ENCODE data around the gene CTBP1.

The CTBP1 gene

DNA sequence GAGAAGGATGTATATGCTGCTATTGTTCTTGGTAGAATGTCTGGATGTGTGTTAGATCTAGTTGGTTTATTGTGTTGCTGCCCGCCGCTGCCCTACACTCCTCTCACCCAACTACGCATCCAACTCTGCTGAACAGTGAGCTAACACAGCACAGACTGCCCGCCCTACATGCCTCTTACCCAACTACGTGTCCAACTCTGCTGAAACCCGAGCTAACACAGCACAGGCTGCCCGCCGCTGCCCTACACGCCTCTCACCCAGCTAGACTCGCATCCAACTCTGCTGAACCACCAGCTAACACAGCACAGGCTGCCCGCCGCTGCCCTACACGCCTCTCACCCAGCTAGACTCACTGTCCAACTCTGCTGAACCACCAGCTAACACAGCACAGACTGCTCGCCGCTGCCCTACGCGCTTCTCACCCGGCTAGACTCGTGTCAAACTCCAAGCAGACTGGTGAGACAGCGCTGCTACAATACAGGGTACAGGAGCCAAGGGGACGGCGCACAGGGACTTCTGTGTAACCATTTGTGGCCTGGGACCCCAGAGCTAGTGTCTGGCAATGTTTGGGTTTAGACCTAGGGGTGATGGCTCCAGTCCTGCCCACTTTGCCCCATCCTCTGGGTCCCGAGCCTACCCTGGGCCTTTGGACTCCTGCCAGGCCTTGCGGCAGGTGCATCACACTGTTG is 11.6 kb upstream of the CTBP1 start:
- H3K4me3 ChIP-seq (ENCODE audit: low read depth, low read length), result no peak overlapping the region
- TF ChIP-seq MYC (IDR thresholded peaks at IDR 0.05; ENCODE audit: low read depth, low read length) (no peak), POLR2A (IDR thresholded peaks at IDR 0.05; ENCODE audit: extremely low read depth, insufficient read length) (no peak)
- TF ChIP-seq, protein P1, sequence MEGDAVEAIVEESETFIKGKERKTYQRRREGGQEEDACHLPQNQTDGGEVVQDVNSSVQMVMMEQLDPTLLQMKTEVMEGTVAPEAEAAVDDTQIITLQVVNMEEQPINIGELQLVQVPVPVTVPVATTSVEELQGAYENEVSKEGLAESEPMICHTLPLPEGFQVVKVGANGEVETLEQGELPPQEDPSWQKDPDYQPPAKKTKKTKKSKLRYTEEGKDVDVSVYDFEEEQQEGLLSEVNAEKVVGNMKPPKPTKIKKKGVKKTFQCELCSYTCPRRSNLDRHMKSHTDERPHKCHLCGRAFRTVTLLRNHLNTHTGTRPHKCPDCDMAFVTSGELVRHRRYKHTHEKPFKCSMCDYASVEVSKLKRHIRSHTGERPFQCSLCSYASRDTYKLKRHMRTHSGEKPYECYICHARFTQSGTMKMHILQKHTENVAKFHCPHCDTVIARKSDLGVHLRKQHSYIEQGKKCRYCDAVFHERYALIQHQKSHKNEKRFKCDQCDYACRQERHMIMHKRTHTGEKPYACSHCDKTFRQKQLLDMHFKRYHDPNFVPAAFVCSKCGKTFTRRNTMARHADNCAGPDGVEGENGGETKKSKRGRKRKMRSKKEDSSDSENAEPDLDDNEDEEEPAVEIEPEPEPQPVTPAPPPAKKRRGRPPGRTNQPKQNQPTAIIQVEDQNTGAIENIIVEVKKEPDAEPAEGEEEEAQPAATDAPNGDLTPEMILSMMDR (IDR thresholded peaks at IDR 0.05; ENCODE audit: low read depth, low read length), result no peak
- TF ChIP-seq, protein P2, sequence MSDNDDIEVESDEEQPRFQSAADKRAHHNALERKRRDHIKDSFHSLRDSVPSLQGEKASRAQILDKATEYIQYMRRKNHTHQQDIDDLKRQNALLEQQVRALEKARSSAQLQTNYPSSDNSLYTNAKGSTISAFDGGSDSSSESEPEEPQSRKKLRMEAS (IDR thresholded peaks at IDR 0.05; ENCODE audit: low read depth, low read length), result no peak
- DNase-seq (ENCODE audit: low read depth), result no peak

DNA sequence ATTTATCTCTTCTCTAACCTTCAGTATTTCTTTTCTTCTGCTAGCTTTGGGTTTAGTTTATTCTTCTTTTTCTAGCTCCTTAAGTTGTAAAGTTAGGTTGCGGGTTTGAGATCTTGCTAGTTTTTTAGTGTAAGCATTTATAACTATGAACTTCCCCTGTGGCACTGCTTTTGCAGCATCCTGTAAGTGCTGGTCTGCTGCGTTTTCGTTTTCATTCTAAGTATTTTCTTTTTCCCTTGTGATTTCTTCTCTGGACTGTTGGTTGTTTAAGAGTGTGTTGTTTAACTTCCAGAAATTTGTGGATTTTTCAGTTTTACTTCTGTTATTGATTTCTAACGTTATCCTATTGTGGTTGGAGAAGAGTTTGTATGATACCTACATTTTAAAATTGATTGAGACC is 11.0 kb upstream of the CTBP1 start:
- no peak overlapping the region for H3K4me3 ChIP-seq (ENCODE audit: low read depth, low read length)
- DNase-seq (ENCODE audit: low read depth), result no peak
- TF ChIP-seq, protein P2 (IDR thresholded peaks at IDR 0.05; ENCODE audit: low read depth, low read length), result no peak
- TF ChIP-seq POLR2A (IDR thresholded peaks at IDR 0.05; ENCODE audit: extremely low read depth, insufficient read length) (no peak), MYC (IDR thresholded peaks at IDR 0.05; ENCODE audit: low read depth, low read length) (no peak)
- TF ChIP-seq, protein P1 (IDR thresholded peaks at IDR 0.05; ENCODE audit: low read depth, low read length), result no peak

GRCh38 chr4:1258457-1258856 is 9.5 kb upstream of the CTBP1 start:
- no peak for TF ChIP-seq MYC (IDR thresholded peaks at IDR 0.05; ENCODE audit: low read depth, low read length)
- no peak for TF ChIP-seq POLR2A (IDR thresholded peaks at IDR 0.05; ENCODE audit: extremely low read depth, insufficient read length)
- TF ChIP-seq, protein P1 (IDR thresholded peaks at IDR 0.05; ENCODE audit: low read depth, low read length), result no peak
- TF ChIP-seq, protein P2 (IDR thresholded peaks at IDR 0.05; ENCODE audit: low read depth, low read length), result no peak
- DNase-seq (ENCODE audit: low read depth), result no peak

GRCh38 chr4:1255699-1256098 is 6.8 kb upstream of the CTBP1 start:
- TF ChIP-seq, protein P1 (IDR thresholded peaks at IDR 0.05; ENCODE audit: low read depth, low read length), result no peak
- TF ChIP-seq MYC (IDR thresholded peaks at IDR 0.05; ENCODE audit: low read depth, low read length) (no peak), POLR2A (IDR thresholded peaks at IDR 0.05; ENCODE audit: extremely low read depth, insufficient read length) (no peak)
- TF ChIP-seq, protein P2 (IDR thresholded peaks at IDR 0.05; ENCODE audit: low read depth, low read length), result no peak
- H3K4me3 ChIP-seq (ENCODE audit: low read depth, low read length), result no peak overlapping the region
- DNase-seq (ENCODE audit: low read depth), result no peak

More at GRCh38 chr4:1258457-1258856, 9.5 kb upstream of the CTBP1 start:
- no peak overlapping the region for H3K4me3 ChIP-seq (ENCODE audit: low read depth, low read length)

DNA sequence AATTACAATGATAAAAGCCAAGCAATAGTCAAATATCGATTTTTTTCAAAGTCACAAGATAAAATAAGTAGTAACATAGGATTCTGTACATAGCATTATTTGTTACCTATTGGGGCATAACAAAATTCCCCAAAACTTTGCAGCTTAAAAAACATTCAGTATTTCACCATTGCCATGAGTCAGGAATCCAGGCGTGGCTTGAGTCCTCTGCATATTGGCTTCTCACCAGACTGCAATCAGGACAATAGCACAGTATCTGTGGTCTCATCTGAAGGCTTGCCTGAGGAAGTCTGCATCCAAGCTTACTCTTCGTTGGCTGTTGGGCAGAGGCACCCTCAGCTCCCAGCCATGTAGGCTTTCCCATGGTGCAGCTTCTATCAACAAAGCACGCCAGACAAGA is 6.2 kb upstream of the CTBP1 start:
- no peak for TF ChIP-seq MYC (IDR thresholded peaks at IDR 0.05; ENCODE audit: low read depth, low read length)
- TF ChIP-seq, protein P2 (IDR thresholded peaks at IDR 0.05; ENCODE audit: low read depth, low read length), result no peak
- TF ChIP-seq POLR2A (IDR thresholded peaks at IDR 0.05; ENCODE audit: extremely low read depth, insufficient read length), result no peak
- TF ChIP-seq, protein P1 (IDR thresholded peaks at IDR 0.05; ENCODE audit: low read depth, low read length), result no peak
- no peak for DNase-seq (ENCODE audit: low read depth)
- no peak overlapping the region for H3K4me3 ChIP-seq (ENCODE audit: low read depth, low read length)

Data from NB4 (cell line).